ENCODE measurements around the gene IDI2.

DNA sequence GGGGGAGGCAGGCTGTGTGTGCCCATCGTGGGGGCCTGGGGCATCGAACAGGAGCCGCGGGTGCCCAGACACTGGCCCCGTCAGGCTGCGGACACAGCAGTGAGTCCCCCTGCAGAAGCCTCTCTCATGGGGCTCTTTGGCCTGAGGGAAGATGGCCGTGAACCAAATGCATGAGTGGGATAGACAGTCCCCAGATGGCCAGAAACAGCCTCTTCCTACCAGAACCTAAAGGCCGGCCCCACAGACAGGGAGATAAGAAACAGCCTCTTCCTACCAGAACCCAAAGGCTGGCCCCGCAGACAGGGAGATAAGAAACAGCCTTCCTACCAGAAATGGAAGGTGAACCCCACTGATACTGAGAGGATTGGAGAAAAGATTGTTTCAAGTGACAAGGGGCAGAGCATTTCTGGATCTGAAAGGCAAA is 16.6 kb downstream of the IDI2 start:
- TF ChIP-seq POLR2AphosphoS5 (IDR thresholded peaks at IDR 0.05; ENCODE audit: low read depth, low read length), result no peak
- no peak for TF ChIP-seq POLR2A (IDR thresholded peaks at IDR 0.05; ENCODE audit: low read depth, low read length)
- TF ChIP-seq TAF1 (IDR thresholded peaks at IDR 0.05; ENCODE audit: low read depth, low read length), result no peak
- TF ChIP-seq SPI1 (IDR thresholded peaks at IDR 0.05; ENCODE audit: low read depth, low read length), result no peak

Data from GM12891 (cell line).